Activated CD8-positive, alpha-beta T cell treated with anti-CD3 and anti-CD28 coated beads for 36 hours (primary cell): Measurements from ENCODE around the gene ZC3H12D. TPM values are rescaled to one million over a fixed set of nuclear protein-coding genes. Genes with fewer than 3 reads are reported as not detected.
A peak's percentile ranks its signal among the peaks of the same experiment; 100 is the strongest.

ENCODE experiments used
- ATAC-seq: fragments of 200-7000 bp; cut with Tn5 transposase; one replicate; pipeline ENCODE4 v1.10.0; 2021; ENCODE audit warnings: mild to moderate bottlenecking, moderate library complexity
- CTCF ChIA-PET: fragments of 350-600 bp; sonication (Branson Sonifier 250); formaldehyde crosslinking; loops from one replicate; lab custom pipeline; 2021; ENCODE audit warnings: antibody characterized with exemption; lab: Charles Lee
- POLR2A ChIA-PET: fragments of 350-600 bp; sonication (Branson Sonifier 250); formaldehyde crosslinking; loops from one replicate; lab custom pipeline; 2021; ENCODE audit warnings: antibody characterized with exemption; lab: Charles Lee
- DNase-seq: peaks from one replicate; pipeline ENCODE4 v3.0.0-alpha.2; 2020
- H3K27ac Mint-ChIP-seq: one replicate; pipeline ENCODE4 v1.8.0; 2021; ENCODE audit warnings: mild to moderate bottlenecking, mixed read lengths
- H3K27me3 Mint-ChIP-seq: one replicate; pipeline ENCODE4 v1.8.0; 2021; ENCODE audit warnings: mixed read lengths
- H3K36me3 Mint-ChIP-seq: one replicate; pipeline ENCODE4 v1.8.0; 2021; ENCODE audit warnings: low read depth, mixed read lengths
- H3K4me1 Mint-ChIP-seq: one replicate; pipeline ENCODE4 v1.8.0; 2021; ENCODE audit warnings: low read depth, mixed read lengths
- H3K4me3 Mint-ChIP-seq: one replicate; pipeline ENCODE4 v1.8.0; 2021; ENCODE audit warnings: mild to moderate bottlenecking, moderate library complexity, mixed read lengths
- H3K9me3 Mint-ChIP-seq: one replicate; pipeline ENCODE4 v1.8.0; 2021; ENCODE audit warnings: mixed read lengths
- intact Hi-C: fragments of 100-400 bp; cut with micrococcal nuclease; formaldehyde crosslinking; loops from one replicate; pipeline ENCODE4 v1.10.0; 2022
- total RNA-seq, 2 experiments: library from RNA; stranded (reverse); gene quantifications; one replicate each; pipeline ENCODE4 v1.2.3, GENCODE V29; 2021
- TF ChIP-seq, protein P1 (sequence below): fragments of 200-600 bp; IDR thresholded peaks from one replicate; pipeline ENCODE4 v1.8.0; 2022; ENCODE audit warnings: antibody characterized with exemption, mild to moderate bottlenecking

ZC3H12D gene
- total RNA-seq, 2 experiments from 2014 or later = 37.7 to 39.0 TPM

DNA sequence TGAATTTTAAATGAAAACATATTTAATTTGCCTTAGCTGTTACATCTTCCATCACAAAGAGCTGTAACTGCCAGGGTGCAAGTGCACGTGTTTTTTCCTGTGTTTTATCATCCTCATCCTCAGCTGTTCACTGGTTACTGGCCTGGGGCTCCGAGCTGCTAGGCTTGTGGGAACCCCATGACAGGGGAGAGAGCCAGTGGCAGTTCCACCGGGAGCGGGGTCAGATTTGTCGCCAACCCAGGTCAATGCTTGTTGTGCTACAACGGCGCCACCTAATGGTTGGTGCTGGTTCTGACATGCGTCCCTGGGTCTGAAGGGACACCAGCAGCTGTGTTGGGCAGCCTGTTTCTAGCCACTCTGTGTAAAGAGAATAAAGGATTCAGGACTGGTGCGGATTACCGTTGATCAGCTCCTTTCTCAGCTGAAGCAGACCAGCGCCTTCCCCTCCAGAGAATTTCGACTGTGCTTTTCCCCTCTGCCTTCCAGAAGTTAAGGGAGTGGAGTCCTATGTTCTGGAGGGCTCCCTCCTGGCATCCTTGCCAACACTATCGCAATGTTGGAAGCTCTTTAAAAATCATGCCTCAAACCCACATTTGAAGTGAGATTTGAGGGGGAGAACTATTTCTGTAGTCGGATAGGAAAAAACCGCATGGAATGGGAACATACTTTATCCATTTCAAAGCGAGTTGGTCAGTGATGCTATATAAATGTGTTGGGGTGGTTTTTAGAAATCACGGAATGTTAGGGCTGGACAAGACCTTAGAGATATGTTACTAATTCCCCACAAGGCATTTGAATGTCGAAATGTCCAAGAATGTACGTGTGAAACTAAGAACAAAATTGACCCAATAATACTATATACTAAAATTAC, 52.7 kb downstream of the ZC3H12D start:
- ATAC-seq (peak; percentile 97), DNase-seq (peak; percentile 96)
- TF ChIP-seq, protein P1, sequence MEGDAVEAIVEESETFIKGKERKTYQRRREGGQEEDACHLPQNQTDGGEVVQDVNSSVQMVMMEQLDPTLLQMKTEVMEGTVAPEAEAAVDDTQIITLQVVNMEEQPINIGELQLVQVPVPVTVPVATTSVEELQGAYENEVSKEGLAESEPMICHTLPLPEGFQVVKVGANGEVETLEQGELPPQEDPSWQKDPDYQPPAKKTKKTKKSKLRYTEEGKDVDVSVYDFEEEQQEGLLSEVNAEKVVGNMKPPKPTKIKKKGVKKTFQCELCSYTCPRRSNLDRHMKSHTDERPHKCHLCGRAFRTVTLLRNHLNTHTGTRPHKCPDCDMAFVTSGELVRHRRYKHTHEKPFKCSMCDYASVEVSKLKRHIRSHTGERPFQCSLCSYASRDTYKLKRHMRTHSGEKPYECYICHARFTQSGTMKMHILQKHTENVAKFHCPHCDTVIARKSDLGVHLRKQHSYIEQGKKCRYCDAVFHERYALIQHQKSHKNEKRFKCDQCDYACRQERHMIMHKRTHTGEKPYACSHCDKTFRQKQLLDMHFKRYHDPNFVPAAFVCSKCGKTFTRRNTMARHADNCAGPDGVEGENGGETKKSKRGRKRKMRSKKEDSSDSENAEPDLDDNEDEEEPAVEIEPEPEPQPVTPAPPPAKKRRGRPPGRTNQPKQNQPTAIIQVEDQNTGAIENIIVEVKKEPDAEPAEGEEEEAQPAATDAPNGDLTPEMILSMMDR = peak; percentile 95
- no peaks in the 10 kb centered on the region for H3K9me3 Mint-ChIP-seq
- H3K4me1 Mint-ChIP-seq = peaks cover 6% of the 10 kb centered on the region
- H3K36me3 Mint-ChIP-seq = no peaks in the 10 kb centered on the region
- intact Hi-C loops = loop anchor here (1.0 kb wide), 2 partner anchors 350 to 403 kb away; no protein-coding TSS in a partner anchor
- ChIA-PET CTCF (interaction anchor here (0.6 to 9.5 kb wide), 86 partner anchors 10 to 712 kb away, joined by 3 to 180 read pairs (median 5); partner anchors contain the start of gene ZC3H12D), POLR2A (interaction anchor here (0.6 to 1.3 kb wide), 9 partner anchors 19 to 405 kb away, joined by 3 to 4 read pairs (median 3); no protein-coding TSS in a partner anchor)
- H3K27me3 Mint-ChIP-seq = no peaks in the 10 kb centered on the region
- H3K27ac Mint-ChIP-seq = peak overlapping the region; percentile 77
- H3K4me3 Mint-ChIP-seq = peak overlapping the region; percentile 28

DNA sequence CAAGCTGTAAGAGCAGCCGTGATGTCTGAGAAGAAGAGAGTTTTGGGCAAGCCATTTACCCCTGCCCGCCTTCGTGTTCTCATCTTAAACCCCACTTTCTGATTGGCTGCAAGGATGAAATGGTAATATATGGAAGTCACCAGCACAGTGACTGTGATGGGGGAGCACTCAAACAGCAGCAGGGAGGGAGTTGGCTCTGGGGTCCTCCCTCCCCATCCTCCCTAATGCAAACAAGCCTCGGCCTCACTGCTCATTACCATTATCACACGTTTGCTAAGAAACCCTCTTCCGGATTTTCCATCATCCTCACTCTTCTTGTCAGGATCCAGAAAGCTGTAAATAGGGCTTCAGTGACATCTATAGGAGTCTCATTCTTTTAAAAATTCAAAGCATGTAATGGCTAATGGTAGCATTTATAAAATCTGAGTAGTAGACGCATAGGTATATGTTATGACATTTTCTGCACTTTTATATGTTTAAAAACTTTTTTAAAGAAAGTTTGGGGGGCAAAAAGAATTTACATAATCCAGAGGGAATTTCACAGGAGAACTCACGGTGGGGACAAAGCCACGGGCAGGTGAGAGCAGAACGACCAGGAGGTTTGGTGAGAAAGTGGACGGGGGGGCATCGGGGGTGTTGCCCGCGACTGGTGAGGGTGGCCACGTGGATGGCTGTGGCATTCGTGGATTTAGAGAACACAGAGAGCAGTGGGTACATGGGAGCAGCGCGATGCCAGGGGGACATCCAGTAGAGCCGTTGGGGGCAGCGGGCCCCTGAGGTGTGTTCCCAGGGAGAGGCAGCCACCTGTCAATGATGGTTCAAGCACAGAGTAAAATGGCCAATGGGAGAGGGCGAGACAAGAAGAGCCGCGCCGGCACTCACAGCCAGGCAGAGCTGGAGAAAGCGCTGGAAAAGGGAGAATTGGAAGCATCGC, 55.1 kb downstream of the ZC3H12D start:
- TF ChIP-seq, protein P1 = no peak
- ATAC-seq (no peak), DNase-seq (no peak)
- POLR2A ChIA-PET = interaction anchor here (0.6 to 0.9 kb wide), 3 partner anchors 95 to 648 kb away, joined by 3 read pairs; no protein-coding TSS in a partner anchor
- no peaks in the 10 kb centered on the region for H3K36me3 Mint-ChIP-seq
- H3K4me3 Mint-ChIP-seq = no peak overlapping the region
- CTCF ChIA-PET = interaction anchor here (1.0 to 9.5 kb wide), 5 partner anchors 240 to 401 kb away, joined by 3 to 180 read pairs (median 4); no protein-coding TSS in a partner anchor
- H3K27me3 Mint-ChIP-seq = no peaks in the 10 kb centered on the region
- H3K9me3 Mint-ChIP-seq = no peaks in the 10 kb centered on the region
- peaks cover 4% of the 10 kb centered on the region for H3K4me1 Mint-ChIP-seq
- intact Hi-C loops = no loop called here
- H3K27ac Mint-ChIP-seq = no peak overlapping the region

DNA sequence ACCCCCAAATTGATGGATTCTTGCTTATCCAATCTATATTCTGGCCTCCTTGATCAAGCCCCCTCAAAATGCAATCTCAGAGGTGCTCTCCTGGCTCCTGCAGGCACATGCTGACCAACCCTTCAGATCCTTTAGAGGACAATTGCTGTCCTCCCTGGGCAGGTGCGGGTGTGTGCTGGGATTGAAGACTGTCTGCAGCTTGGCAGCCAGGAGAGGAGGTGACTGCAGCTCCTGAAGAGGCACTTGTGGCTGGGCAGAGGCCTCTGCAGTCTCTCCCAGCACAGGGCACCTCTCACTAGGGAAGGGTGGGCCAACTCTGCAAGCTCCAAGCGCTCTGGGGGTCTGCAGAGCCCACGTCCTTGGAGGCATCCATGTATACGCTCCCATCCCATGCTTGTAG, 56.2 kb downstream of the ZC3H12D start:
- no peak overlapping the region for H3K4me3 Mint-ChIP-seq
- H3K27me3 Mint-ChIP-seq = no peaks in the 10 kb centered on the region
- H3K9me3 Mint-ChIP-seq = no peaks in the 10 kb centered on the region
- no peaks in the 10 kb centered on the region for H3K36me3 Mint-ChIP-seq
- intact Hi-C loops = no loop called here
- ChIA-PET POLR2A (no interaction called here), CTCF (interaction anchor here (1.0 to 9.5 kb wide), 3 partner anchors 347 to 400 kb away, joined by 3 to 180 read pairs (median 4); no protein-coding TSS in a partner anchor)
- TF ChIP-seq, protein P1 = no peak
- ATAC-seq = no peak
- peaks cover 4% of the 10 kb centered on the region for H3K4me1 Mint-ChIP-seq
- no peak for DNase-seq
- no peak overlapping the region for H3K27ac Mint-ChIP-seq

DNA sequence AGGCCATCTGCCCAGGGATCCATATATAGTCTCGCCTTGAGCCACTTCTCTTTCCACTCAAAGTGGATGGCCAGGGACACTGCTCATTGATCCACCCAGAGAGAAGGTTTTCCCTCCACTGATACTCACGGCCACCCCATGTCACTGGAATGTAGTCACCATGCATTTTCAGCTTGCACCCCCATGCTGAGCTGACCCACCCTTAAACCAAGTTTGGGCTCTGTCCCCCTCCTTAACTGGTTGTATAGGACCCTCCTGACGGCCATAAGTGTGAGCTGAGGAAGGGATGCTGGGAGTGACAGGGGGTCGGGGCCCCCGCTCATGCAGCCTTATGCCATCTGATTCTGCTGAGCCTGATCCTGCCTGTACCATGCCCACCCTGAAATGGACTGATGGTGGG, 59.1 kb downstream of the ZC3H12D start:
- CTCF ChIA-PET = interaction anchor here (1.1 to 1.9 kb wide), 3 partner anchors 21 to 344 kb away, joined by 3 to 4 read pairs (median 4); no protein-coding TSS in a partner anchor
- Mint-ChIP-seq H3K27me3 (no peaks in the 10 kb centered on the region), H3K27ac (no peak overlapping the region)

More for the DNA sequence above, 59.1 kb downstream of the ZC3H12D start:
- no peak for ATAC-seq
- TF ChIP-seq, protein P1 = no peak
- no peak for DNase-seq
- no peaks in the 10 kb centered on the region for H3K36me3 Mint-ChIP-seq
- no peaks in the 10 kb centered on the region for H3K4me1 Mint-ChIP-seq
- intact Hi-C loops = no loop called here
- no peak overlapping the region for H3K4me3 Mint-ChIP-seq
- POLR2A ChIA-PET = interaction anchor here (0.6 kb wide), 1 partner anchor 29 kb away, joined by 3 read pairs; no protein-coding TSS in a partner anchor
- no peaks in the 10 kb centered on the region for H3K9me3 Mint-ChIP-seq
